Calu3 (cell line): ENCODE measurements around the gene TIMM23. TPM values are rescaled to one million over a fixed set of nuclear protein-coding genes. Genes with fewer than 3 reads are reported as not detected.

Experiments used
- BruUV-seq: library from RNA; stranded (reverse); fragments of 400-500 nt; replicated peaks from 2 replicates; lab custom pipeline; 2021; lab: Mats Ljungman, UMichigan
- CTCF ChIA-PET: fragments of 300-600 bp; sonication (Branson Sonifier 250); formaldehyde crosslinking; loops from one replicate; lab custom pipeline; 2022; ENCODE audit warnings: antibody characterized with exemption; lab: Charles Lee
- DNase-seq: peaks from one replicate; pipeline ENCODE4 v3.0.0; 2022
- H3K27ac Mint-ChIP-seq: one replicate; pipeline ENCODE4 v1.8.0; 2022; ENCODE audit warnings: mixed read lengths; ENCODE audit not compliant: unreplicated experiment
- H3K27me3 Mint-ChIP-seq: one replicate; pipeline ENCODE4 v1.8.0; 2022; ENCODE audit warnings: mixed read lengths; ENCODE audit not compliant: unreplicated experiment
- H3K36me3 Mint-ChIP-seq: one replicate; pipeline ENCODE4 v1.8.0; 2022; ENCODE audit warnings: mild to moderate bottlenecking, moderate library complexity, mixed read lengths; ENCODE audit not compliant: insufficient read depth, unreplicated experiment
- H3K4me1 Mint-ChIP-seq: one replicate; pipeline ENCODE4 v1.8.0; 2022; ENCODE audit warnings: mild to moderate bottlenecking, low read depth, mixed read lengths; ENCODE audit not compliant: unreplicated experiment
- H3K4me3 Mint-ChIP-seq: one replicate; pipeline ENCODE4 v1.8.0; 2022; ENCODE audit warnings: mild to moderate bottlenecking, low read depth, moderate library complexity, mixed read lengths; ENCODE audit not compliant: unreplicated experiment
- H3K9me3 Mint-ChIP-seq: one replicate; pipeline ENCODE4 v1.8.0; 2022; ENCODE audit warnings: low read depth, mixed read lengths; ENCODE audit not compliant: unreplicated experiment
- intact Hi-C: fragments of 100-400 bp; cut with micrococcal nuclease; formaldehyde crosslinking; loops from one replicate; pipeline ENCODE4 v1.10.0; 2022; ENCODE audit not compliant: unreplicated experiment
- total RNA-seq: library from RNA; stranded (reverse); gene quantifications from 2 replicates; pipeline ENCODE4 v1.2.3, GENCODE V29; 2022
- TF ChIP-seq, protein P1 (sequence below): fragments of 200-600 bp; IDR thresholded peaks from one replicate; pipeline ENCODE4 v1.8.0; 2022; ENCODE audit warnings: antibody characterized with exemption; ENCODE audit not compliant: unreplicated experiment

TIMM23 gene
- total RNA-seq, 1 experiment from 2014 or later, result 72.2 TPM

DNA sequence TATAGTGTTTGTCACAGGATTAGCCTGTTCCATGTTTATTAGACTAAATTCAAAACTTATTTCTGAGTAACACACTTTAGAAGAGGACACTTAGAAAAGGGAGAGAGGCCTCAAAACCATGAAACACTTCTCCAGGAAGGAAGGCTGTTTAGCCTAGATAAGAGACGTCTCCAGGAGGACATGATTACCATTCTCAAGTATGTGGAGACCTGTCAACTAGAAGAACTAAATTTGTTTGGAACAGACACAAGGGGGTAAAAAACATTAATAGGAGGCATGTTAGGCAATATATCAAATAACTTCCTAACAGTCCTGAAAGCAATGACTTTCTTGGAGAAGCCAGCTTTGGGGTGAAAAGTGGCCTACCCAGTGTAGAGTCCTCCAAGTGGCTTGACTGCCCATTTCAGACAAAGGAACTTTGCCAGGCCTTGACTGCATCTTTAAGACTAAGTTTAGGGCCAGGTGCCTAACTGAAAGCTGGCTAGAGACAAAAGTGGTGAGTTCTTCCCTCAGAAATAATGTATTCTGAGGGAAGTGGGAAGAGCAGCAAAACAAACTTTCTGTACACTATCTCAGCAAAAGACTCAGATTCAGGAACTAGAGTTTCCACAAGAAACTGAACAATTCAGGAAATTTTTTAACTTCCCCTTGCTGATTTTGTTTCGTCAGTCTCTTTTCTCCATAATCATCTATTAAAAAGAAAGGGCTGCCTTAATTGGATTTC lies 46.3 kb downstream of the TIMM23 start:
- peaks cover 58% of the 10 kb centered on the region for H3K4me1 Mint-ChIP-seq
- CTCF ChIA-PET, result no interaction called here
- TF ChIP-seq, protein P1, sequence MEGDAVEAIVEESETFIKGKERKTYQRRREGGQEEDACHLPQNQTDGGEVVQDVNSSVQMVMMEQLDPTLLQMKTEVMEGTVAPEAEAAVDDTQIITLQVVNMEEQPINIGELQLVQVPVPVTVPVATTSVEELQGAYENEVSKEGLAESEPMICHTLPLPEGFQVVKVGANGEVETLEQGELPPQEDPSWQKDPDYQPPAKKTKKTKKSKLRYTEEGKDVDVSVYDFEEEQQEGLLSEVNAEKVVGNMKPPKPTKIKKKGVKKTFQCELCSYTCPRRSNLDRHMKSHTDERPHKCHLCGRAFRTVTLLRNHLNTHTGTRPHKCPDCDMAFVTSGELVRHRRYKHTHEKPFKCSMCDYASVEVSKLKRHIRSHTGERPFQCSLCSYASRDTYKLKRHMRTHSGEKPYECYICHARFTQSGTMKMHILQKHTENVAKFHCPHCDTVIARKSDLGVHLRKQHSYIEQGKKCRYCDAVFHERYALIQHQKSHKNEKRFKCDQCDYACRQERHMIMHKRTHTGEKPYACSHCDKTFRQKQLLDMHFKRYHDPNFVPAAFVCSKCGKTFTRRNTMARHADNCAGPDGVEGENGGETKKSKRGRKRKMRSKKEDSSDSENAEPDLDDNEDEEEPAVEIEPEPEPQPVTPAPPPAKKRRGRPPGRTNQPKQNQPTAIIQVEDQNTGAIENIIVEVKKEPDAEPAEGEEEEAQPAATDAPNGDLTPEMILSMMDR, result no peak

DNA sequence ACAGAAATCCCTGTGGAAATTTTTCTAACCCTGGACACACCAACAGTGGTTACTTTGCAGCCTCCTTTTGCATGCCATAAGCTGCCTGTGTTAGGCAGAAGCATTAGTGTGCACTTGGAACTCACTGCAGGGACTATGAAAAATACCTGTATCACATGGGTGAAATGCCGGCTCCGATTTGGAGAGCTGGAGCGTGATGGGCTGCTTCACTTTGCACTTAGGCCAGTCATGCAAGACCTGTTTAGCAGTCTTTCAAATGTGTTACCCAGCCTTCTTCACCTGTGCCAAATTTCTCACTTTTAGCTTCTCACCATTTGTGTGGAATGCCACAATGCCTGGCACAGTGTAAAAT lies 46.9 kb downstream of the TIMM23 start:
- CTCF ChIA-PET, result interaction anchor here (1.0 kb wide), 1 partner anchor 9 kb away, joined by 3 read pairs; no protein-coding TSS in a partner anchor
- H3K36me3 Mint-ChIP-seq, result peaks cover 28% of the 10 kb centered on the region

More for the DNA sequence above, 46.3 kb downstream of the TIMM23 start:
- peaks cover 30% of the 10 kb centered on the region for H3K36me3 Mint-ChIP-seq
- no peak overlapping the region for H3K27ac Mint-ChIP-seq
- DNase-seq, result no peak
- no peaks in the 10 kb centered on the region for H3K9me3 Mint-ChIP-seq
- intact Hi-C loops, result no loop called here
- BruUV-seq, result no TSS peak
- no peaks in the 10 kb centered on the region for H3K27me3 Mint-ChIP-seq
- H3K4me3 Mint-ChIP-seq, result no peak overlapping the region

DNA sequence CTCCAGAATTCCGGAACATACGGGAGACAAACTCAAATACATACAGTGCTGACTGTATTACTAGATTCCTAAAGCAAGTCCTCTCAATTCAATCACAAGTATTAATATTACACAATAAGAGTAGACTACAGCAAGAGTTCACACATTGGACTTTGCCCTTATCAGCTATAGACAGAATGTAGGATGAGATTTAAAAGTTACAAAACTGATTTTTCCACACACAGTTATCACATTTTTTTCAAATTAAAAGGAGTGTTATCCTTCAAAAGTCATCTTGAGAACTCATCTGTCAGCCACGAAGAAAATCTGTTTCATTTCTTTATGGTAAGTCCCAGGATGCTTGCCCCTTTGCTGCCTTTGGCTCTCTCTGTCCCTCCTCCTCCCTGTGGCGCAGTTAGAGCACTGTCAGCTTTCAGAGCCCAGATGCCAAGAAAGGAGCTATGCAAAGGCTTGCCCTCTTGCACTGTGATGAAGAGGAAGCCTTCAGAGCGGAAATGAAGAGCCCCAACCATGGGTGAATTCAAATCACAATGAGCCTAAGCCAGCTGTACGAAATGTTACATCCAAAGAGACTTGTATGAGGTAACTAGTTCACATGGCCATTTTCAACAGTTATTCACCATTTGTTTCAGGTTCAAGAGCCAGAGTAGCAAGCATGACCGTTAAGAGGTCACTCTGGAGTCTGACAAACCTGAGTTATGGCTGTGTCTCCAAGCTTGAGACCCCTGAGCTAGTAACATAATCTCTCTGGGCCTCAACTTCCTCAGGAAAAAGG lies 47.5 kb downstream of the TIMM23 start:
- Mint-ChIP-seq H3K27ac (peak overlapping the region; percentile 75), H3K4me1 (peaks cover 67% of the 10 kb centered on the region), H3K9me3 (no peaks in the 10 kb centered on the region), H3K4me3 (peak overlapping the region; percentile 39), H3K27me3 (no peaks in the 10 kb centered on the region), H3K36me3 (peaks cover 22% of the 10 kb centered on the region)
- CTCF ChIA-PET, result interaction anchor here (1.0 kb wide), 1 partner anchor 9 kb away, joined by 3 read pairs; no protein-coding TSS in a partner anchor
- BruUV-seq, result no TSS peak
- intact Hi-C loops, result no loop called here
- no peak for DNase-seq
- TF ChIP-seq, protein P1, result no peak

More for the DNA sequence above, 46.9 kb downstream of the TIMM23 start:
- Mint-ChIP-seq H3K4me3 (peak overlapping the region; percentile 39), H3K4me1 (peaks cover 64% of the 10 kb centered on the region), H3K27ac (no peak overlapping the region), H3K9me3 (no peaks in the 10 kb centered on the region), H3K27me3 (no peaks in the 10 kb centered on the region)
- intact Hi-C loops, result no loop called here
- DNase-seq, result no peak
- no TSS peak for BruUV-seq
- TF ChIP-seq, protein P1, result no peak

DNA sequence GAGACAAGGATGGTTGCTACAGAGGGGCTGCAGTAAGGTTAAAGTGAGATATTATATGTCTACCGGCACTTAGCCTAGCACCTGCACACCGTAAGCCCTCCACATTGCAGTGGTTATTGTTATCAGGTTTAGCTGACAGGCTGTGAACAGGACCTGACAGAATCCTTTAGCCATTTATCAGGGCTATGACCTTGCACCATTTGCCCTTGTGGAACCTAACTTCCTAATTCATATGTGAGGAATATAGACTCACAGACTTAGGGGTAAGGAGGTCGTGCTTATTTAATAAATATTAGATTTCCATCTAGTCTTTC lies 48.0 kb downstream of the TIMM23 start:
- DNase-seq, result no peak
- TF ChIP-seq, protein P1, result no peak
- Mint-ChIP-seq H3K4me1 (peaks cover 68% of the 10 kb centered on the region), H3K27ac (peak overlapping the region; percentile 34), H3K36me3 (peaks cover 18% of the 10 kb centered on the region), H3K27me3 (no peaks in the 10 kb centered on the region), H3K4me3 (no peak overlapping the region), H3K9me3 (no peaks in the 10 kb centered on the region)
- intact Hi-C loops, result no loop called here
- CTCF ChIA-PET, result no interaction called here
- no TSS peak for BruUV-seq
